Kasumi-1 (cell line): Measurements from ENCODE around the gene PRKN.
A peak's percentile ranks its signal among the peaks of the same experiment; 100 is the strongest.

Experiments
- DNase-seq, 2 experiments: peaks; one replicate each; lab custom pipeline; 2025; lab: John Stamatoyannopoulos, UW

PRKN gene

GRCh38 chr6:161803131-161803530 lies 924.4 kb downstream of the PRKN start:
- DNase-seq, result no peak

DNA sequence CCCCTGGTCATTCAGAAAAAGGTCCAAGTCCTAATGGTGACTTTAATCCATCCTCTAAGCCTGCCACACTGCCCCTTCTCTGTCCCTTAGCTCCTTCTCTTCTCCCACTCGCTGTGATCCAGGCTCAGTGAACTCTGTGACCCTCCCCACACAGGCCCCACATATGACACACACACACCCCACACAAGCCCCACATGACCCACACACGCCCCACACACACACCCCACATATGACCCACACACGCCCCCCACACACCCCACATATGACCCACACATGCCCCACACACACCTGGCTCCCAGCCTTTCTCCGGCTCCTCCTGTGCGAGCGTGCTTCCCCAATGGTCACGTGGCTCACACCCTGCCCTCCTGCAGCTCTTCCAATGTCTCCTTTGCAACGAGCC lies 925.3 kb downstream of the PRKN start:
- no peak for DNase-seq

- DNase-seq, result no peak
Observed at GRCh38 chr6:161798844-161799394, 928.6 kb downstream of the PRKN start.

DNA sequence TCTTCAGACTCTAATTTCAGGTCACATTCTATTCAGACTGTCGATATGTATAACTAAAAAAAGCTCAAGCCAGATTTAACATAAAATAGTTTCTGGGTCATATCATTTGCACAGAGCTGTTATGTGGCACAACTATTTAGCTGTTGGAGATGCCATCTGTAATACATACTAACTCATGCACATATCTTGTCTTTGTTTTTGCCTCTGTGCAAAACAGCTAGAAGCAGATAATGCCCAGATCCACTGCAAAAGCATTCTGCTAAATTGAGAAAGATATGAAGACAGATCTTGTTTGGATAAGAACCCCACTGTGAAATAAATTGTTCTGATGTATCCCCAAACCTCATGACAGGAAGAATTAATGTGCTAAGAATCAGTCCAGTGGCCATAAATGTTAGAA lies 930.9 kb downstream of the PRKN start:
- no peak for DNase-seq

DNA sequence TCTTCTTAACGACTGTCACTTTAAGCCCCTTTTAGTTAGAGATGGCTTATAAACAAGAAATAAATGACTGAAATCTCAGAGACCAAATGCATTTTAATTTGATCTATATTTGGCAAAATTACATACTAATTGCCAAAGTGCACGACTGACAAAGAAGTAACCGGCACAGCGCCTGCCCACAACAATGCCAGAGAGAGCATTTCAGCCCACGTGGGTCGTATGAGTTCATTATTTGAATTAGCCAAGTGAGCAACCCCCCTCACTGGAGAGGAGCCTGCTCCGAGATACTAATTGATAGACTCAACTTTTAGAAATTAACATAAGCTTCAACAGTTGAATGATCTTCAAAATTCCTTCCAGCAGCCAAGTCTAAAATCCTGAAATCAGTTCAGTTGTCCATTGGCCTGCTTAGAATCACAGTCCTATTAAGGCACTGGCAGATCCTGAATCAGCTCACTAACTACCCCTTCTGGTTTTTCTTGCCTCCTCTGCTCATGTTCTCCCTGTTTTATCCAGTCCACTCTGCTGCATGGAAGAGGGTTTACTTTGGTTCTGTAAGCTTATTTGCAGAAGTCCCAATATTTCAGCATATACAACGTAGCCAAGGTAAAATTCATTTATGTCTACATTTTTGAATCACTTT lies 934.6 kb downstream of the PRKN start:
- no peak for DNase-seq

DNA sequence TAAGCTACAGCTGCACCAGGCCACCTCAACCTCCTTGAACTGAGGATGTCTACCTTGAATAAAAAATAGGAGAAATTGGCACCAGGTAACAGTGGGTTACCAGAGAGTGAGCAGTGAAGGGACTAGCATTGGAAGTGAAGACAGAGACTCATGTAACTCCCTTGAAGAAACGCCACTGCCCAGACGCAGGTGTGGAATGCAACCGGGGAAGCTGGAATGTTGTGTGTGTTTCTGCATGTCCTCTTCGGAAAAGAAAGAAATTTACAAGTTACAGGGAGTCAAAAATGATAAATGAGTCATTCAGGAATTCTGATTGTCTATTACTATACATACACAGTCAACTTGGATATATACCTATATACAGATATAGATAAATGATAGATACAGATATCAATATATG lies 939.0 kb downstream of the PRKN start:
- DNase-seq, result no peak

GRCh38 chr6:161772176-161772575 lies 955.4 kb downstream of the PRKN start:
- DNase-seq, result no peak

DNA sequence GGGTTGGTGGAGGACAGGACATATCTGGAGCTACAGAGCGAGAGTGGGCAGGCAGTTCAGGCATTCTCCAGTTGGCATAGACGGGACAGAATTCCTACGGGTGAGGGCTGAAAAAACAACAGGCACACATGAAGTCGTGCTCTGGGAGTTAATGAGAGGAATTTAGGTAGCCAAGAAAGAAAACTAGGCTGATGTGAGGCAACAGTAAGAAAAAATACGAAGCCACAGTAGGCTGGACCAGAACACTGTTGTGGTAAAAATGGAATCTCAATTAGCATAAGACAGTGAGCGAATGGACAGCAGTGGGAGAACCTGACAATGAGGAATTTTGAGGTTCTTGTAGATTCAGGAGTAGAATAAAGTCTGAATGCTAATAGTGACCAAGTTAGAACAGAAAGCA lies 965.6 kb downstream of the PRKN start:
- no peak for DNase-seq

GRCh38 chr6:161755080-161755479 lies 972.5 kb downstream of the PRKN start:
- no peak for DNase-seq

DNA sequence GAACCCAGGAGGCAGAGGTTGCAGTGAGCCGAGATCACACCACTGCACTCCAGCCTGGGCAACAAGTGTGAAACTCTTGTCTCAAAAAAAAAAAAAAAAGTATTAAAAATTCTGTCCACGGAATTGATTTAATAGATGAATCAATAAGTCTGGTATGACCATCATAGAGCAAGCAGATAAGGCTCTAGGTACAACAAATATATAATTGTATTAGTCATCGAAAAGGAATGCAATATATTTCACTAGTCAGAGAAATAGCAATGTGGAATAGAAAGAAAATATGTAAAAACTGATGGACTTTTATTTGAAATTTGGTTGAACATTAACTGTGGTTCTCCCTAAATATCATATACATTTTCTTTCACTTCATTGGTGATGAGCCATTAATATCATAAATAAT lies 976.9 kb downstream of the PRKN start:
- DNase-seq, result no peak

GRCh38 chr6:161749576-161749975 lies 978.0 kb downstream of the PRKN start:
- no peak for DNase-seq

DNA sequence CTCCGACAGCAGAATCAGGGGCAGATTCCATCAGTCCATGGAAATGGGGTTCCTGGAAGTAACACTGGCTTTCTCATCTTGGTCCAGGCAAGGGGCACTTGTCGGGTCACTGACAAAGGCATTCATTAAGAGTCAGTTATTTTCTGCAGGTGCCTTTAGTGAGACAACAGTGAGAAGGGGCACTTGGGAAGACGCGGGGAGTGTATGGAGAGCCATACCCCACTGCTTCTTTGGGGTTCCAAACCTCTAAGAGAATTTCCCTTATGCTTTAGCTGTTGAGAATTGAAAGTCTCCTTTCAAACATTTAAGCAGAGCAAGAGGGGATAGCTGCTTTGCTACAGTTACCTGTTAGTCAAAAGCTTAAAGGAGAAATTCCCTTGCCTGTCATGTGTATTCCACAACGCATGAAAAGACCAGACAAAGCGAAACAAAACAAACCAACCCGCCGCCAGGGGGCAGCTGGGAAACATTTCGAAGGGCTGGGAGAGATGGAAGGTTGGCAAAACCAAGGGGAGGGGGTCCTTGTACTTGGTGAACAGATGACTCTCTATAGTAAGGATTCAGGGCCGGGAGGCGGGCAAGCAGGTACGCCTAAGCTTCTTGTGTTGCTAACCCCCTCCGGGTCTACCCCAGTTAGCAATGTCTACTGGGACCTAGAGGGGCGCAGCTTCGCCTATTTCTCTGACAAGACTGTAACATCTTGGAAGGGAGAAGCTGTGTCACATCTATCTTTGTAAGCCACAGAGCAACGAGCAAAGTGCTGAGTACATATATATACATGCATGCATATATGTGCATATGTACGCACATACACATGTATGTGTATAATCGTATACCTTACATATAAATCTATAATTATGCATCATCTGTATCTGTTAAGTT lies 978.8 kb downstream of the PRKN start:
- DNase-seq, result peak in 1 of 2 experiments; percentile 4

DNA sequence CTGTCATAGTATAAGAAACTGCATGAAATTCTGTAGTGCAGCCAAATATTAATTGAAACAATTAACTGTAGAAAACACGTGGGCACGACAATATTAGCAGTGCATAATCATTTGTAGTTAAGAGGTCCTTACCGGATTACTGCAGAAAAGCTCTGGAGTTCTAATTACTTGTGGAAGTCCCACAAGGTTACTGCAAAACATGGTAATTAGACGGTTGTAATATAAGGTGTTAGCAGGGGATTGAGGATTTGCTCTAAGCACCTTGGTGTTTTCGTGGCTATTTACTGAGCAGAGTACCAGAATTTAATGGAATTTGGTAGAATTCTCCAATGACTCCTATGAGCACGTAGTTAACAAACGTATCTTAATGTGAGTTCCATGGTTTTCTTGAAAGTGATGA lies 980.1 kb downstream of the PRKN start:
- DNase-seq, result no peak

DNA sequence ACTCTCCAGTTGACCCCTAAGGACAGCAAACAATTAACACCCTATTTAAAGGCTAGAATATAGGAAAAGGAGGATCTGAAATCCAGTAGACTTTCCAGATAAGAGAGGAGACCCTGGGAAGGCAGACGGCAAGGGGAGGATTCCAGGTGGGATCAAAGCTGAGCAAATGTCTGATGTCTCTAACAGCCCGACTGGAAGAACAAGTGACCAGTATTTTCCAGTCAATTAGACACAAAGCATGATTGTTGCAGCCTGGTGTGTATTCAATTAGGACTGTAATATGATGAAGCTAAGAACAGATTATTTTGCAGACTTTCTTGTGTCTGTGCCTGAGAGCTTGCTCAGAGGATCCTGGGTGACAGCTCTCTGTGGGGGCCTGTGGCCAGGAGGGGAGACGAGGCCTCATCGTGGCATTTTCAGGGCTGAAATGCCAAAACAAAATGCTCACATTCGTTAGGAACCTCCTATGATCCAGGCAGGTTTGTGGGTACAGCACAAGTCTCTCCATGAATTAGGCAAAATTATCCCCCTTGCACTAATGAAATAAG lies 981.9 kb downstream of the PRKN start:
- DNase-seq, result no peak

DNA sequence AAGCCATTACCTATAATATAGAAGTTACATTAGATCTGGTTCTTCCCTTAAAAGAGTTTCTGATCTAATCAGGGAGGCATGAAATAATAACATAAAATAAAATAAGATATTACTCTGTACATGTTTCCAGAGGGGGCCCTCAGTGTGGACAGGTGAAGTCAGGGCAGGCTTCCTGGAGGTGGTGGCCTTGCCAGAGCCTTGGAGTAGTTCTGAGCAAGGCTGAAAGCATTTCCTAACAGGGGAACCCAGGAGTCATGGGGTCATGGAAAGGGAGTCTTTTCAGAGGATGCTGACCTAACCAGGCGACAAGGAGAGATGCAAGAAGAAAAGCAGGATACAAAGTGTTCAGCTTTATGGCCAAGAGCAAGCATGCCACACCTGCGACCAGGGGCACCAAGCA lies 982.4 kb downstream of the PRKN start:
- no peak for DNase-seq

GRCh38 chr6:161744211-161745067 lies 983.1 kb downstream of the PRKN start:
- DNase-seq, result no peak

- DNase-seq, result no peak
Observed at GRCh38 chr6:161743509-161744178, 983.9 kb downstream of the PRKN start.

GRCh38 chr6:161740486-161740885 lies 987.1 kb downstream of the PRKN start:
- no peak for DNase-seq

DNA sequence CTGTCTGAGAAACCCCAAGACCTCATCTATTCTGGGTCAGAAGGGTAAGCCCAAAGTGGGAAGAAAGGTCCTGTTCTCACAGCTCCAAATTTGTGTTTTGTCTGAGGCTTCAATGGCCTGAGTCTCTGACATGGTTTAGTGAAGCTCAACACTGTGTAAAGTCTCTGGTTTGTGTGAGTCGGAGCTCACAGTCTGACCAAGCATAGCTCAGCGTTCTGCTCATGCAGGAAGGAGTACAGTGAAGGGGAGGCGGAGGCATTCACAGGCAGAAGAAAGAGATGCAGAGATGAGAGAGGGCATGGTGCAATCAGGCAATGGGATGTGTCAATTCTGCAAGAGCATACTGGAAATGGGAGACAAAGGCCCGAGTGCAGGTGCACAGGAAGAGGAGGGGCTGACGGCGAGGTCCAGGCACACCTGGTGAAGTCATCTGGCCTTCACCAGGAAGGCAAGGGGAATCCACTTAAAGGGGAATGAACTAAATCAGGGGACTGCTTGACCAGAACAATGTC lies 990.7 kb downstream of the PRKN start:
- DNase-seq, result no peak

DNA sequence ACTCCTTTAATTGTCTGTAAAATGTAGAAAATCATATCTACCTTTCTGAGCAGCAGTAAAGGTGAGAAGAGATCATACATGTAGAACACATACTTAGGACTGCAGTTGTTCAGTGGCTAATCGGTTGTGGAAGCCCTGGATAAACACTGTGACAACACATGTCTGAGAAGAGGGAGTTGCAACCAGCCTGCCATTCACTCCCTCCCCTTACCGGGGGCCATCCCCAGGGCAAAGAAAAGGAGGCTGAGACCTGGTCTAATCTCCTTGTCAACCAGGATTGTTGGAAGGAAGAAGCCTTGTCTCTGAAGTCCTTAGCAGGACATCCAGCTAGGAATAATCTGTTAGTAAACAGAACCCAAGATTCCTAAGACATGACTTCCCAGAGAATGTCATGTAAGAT lies 991.2 kb downstream of the PRKN start:
- DNase-seq, result no peak

DNA sequence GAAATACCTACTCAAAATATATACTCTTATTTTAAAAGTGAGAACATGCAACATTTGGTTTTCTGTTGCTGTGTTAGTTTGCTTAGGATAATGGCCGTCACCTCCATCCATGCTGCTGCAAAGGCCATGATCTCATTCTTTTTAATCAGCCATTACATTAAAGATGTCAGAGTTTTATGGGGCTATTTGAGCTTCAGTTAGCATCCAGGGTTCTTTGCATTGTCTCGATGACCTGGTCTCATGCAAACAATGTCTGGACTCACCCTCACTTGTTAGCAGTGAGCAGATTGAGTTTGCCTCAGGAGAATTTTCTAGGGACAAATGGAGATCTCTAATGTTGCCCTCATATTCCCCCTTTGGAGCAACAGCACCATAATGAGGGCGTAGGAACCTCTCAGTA lies 995.0 kb downstream of the PRKN start:
- DNase-seq, result no peak
